IPS DF 6.9 (cell line): ENCODE results near the gene CCDC85B.
"Not testable (repeated sequence)": the region's sequence is repeated elsewhere in the genome, so short reads cannot be mapped to it uniquely, and the experiment has no call there.

ENCODE experiments used
- DNase-seq: peaks from one replicate; pipeline ENCODE4 v3.0.0-alpha.2; 2013; ENCODE audit warnings: low read depth, low spot score
- H3K27ac ChIP-seq: one replicate; pipeline ENCODE4 v1.5.1; 2013; ENCODE audit warnings: low read length, control low read depth
- H3K27me3 ChIP-seq: 2 replicates; pipeline ENCODE4 v1.6.1; 2013; ENCODE audit warnings: mild to moderate bottlenecking, low read length; ENCODE audit not compliant: control insufficient read depth, insufficient read depth
- H3K36me3 ChIP-seq: 2 replicates; pipeline ENCODE4 v1.6.1; 2013; ENCODE audit warnings: low read length; ENCODE audit not compliant: control insufficient read depth, insufficient read depth
- H3K4me1 ChIP-seq: 2 replicates; pipeline ENCODE4 v1.6.1; 2013; ENCODE audit warnings: low read length; ENCODE audit not compliant: control insufficient read depth, insufficient read depth
- H3K4me3 ChIP-seq: 2 replicates; pipeline ENCODE4 v1.5.1; 2013; ENCODE audit warnings: mild to moderate bottlenecking, low read length
- H3K9me3 ChIP-seq: 2 replicates; pipeline ENCODE4 v1.6.1; 2013; ENCODE audit warnings: low read length, inconsistent platforms; ENCODE audit not compliant: control insufficient read depth, insufficient read depth
- WGBS: extraction: QIAGEN DNeasy Blood & Tissue Kit; methylation state at CpG from one replicate; pipeline ENCODE4 v1.1.7; 2013; ENCODE audit warnings: mixed read lengths, missing lambda C conversion rate; ENCODE audit not compliant: insufficient read length, insufficient coverage; 5-methylcytosine and 5-hydroxymethylcytosine counted together

Gene CCDC85B

DNA sequence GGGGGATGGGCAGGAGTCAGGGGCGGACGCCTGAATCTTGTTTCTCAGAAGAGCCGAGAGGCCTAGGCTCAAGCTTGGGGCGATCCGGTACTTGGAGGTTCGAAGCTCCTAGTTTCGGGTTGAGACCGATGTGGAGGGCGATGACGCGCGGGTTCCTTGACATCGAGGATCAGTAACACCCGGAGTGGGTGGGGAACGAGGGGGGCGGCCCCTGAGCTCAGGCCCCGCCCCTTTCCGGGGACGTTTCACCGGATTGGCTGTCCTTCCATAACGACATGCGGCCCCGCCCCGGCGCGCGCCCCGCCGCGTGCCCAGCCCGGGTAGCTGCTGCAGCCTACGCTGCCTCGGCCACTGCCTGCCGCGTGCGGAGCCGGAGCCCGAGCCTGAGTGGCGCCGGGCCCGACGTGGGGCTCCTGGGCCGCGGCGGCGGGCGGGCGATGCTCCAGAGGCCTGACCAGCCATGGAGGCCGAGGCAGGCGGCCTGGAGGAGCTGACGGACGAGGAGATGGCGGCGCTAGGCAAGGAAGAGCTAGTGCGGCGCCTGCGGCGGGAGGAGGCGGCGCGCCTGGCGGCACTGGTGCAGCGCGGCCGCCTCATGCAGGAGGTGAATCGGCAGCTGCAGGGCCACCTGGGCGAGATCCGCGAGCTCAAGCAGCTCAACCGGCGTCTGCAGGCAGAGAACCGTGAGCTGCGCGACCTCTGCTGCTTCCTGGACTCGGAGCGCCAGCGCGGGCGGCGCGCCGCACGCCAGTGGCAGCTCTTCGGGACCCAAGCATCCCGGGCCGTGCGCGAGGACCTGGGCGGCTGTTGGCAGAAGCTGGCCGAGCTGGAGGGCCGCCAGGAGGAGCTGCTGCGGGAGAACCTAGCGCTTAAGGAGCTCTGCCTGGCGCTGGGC lies at the start of gene CCDC85B:
TSS of gene CCDC85B (plus strand) at position 350 of the 895 bp plus-strand sequence. CDS start at position 461, 111 bp downstream.
- Histone ChIP-seq H3K27me3 (peaks cover 5% of the 10 kb centered on the region; the same call in 1 of the 2 replicates), H3K4me3 (peak within 1 kb of the TSS; percentile 46), H3K4me1 (peaks cover 11% of the 10 kb centered on the region), H3K36me3 (peaks cover 2% of the 10 kb centered on the region; the same call in 1 of the 2 replicates), H3K9me3 (no peaks in the 10 kb centered on the region), H3K27ac (no peak within 1 kb of the TSS)
- no peak for DNase-seq
- no CpG with 5 or more reads among the region's 94 CpGs for WGBS

DNA sequence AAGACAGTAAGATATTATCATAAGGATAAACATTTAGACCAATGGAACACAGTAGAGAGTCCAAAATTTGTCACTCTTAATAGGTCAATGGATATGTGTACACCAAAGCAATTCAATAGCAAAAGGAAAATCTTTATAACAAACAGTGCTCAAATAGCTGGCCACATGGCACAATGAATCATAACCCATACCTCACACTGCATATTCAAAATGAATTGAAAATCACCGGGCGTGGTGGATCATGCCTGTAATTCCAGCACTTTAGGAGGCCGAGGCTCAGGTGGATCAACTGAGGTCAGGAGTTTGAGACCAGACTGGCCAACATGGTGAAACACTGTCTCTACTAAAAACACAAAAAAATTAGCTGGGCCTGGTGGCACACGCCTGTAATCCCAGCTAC lies 48.3 kb upstream of the CCDC85B start:
- Histone ChIP-seq H3K4me1 (no peaks in the 10 kb centered on the region), H3K27me3 (no peaks in the 10 kb centered on the region), H3K36me3 (no peaks in the 10 kb centered on the region), H3K27ac (no peak overlapping the region), H3K9me3 (no peaks in the 10 kb centered on the region), H3K4me3 (no peak overlapping the region)
- no CpG with 5 or more reads among the region's 4 CpGs for WGBS
- no peak for DNase-seq

DNA sequence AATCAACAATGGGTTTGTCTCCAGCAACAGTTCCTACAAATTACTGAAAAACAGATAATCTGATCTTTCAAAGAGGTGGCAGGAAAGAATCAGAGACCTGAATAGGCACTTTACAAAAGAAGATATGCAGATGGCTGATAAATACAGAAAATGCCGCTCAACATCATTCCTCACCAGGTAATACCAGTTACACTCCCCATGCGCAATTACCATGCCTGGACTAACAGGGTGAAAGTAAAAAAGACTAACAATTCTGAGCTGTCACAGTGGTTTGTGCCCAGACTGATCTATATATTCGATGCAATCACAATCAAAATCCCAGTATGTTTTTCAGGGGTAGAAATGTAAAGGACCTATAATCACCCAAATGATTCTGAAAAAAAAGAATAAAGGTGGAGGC lies 46.7 kb upstream of the CCDC85B start:
- no peak overlapping the region for H3K27ac ChIP-seq
- no peak for DNase-seq
- WGBS, result no CpG with 5 or more reads among the region's 3 CpGs
- H3K9me3 ChIP-seq, result no peaks in the 10 kb centered on the region
- no peaks in the 10 kb centered on the region for H3K36me3 ChIP-seq
- H3K27me3 ChIP-seq, result no peaks in the 10 kb centered on the region
- no peak overlapping the region for H3K4me3 ChIP-seq
- no peaks in the 10 kb centered on the region for H3K4me1 ChIP-seq

DNA sequence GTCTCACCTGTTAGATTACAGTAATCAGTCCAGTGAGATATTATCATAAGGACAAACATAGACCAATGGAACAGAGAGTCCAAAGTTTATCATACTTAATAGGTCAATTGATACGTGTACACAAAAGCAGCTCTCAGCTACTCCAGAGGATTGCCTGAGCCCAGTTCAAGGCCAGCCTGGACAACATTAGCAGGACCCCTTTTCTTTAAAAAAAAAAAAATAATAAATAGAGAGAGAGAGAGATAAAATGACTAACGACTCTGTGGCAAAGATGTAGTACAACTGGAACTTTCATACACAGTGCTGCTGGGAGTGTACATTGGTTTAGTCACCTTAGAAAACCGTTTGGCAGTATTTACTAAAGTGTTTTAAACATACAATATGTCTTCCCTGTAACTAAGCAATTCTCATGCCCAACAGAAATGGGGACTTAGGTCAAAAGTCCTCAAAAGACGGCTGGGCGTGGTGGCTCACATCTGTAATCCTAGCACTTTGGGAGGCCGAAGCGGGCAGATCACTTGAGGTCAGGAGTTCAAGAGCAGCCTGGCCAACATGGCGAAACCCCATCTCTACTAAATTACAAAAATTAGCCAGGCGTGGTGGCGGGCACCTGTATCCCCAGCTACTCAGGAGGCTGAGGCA lies 46.1 kb upstream of the CCDC85B start:
- WGBS, result no CpG with 5 or more reads among the region's 10 CpGs
- Histone ChIP-seq H3K9me3 (no peaks in the 10 kb centered on the region), H3K4me1 (no peaks in the 10 kb centered on the region), H3K36me3 (no peaks in the 10 kb centered on the region), H3K4me3 (no peak overlapping the region), H3K27me3 (no peaks in the 10 kb centered on the region), H3K27ac (no peak overlapping the region)
- DNase-seq, result no peak

DNA sequence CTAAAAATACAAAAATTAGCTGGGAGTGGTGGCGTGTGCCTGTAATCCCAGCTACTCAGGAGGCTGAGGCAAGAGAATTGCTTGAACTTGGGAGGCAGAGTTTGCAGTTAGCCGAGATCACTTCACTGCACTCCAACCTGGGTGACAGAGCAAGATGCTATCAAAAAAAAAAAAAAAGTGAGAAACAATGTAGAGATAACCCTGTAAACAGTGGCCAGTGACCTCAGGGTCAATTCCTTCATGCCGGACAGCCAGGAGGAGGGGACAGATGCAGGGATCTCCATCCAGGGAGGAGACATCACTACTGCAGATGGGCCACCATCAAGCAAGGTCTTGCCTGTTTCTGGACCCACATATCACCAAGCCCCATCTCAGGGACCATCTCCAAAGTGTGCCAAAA lies 42.7 kb upstream of the CCDC85B start:
- no CpG with 5 or more reads among the region's 3 CpGs for WGBS
- Histone ChIP-seq H3K4me3 (no peak overlapping the region), H3K9me3 (no peaks in the 10 kb centered on the region), H3K27ac (no peak overlapping the region), H3K27me3 (no peaks in the 10 kb centered on the region), H3K4me1 (no peaks in the 10 kb centered on the region), H3K36me3 (peaks cover 8% of the 10 kb centered on the region; the same call in 1 of the 2 replicates)
- DNase-seq, result no peak

DNA sequence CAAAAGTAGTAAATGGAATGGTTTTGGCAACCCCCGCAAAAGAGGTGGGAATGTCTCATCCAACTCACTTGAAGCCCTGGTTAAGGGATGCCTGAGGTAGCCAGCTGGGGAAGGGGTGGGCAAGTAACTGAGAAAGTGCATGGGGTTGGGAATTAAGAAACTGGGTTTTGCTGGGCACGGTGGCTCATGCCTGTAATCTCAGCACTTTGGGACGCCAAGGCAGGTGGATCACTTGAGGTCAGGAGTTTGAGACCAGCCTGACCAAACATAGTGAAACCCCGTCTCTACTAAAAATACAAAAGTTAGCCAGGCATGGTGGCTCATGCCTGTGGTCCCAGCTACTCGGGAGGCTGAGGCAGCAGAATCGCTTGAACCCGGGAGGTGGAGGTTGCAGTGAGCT lies 41.8 kb upstream of the CCDC85B start:
- H3K27me3 ChIP-seq, H3K4me3 ChIP-seq, DNase-seq, H3K4me1 ChIP-seq, H3K9me3 ChIP-seq, H3K27ac ChIP-seq: not testable (repeated sequence)
- peaks cover 16% of the 10 kb centered on the region; the same call in 1 of the 2 replicates for H3K36me3 ChIP-seq
- no CpG with 5 or more reads among the region's 7 CpGs for WGBS

DNA sequence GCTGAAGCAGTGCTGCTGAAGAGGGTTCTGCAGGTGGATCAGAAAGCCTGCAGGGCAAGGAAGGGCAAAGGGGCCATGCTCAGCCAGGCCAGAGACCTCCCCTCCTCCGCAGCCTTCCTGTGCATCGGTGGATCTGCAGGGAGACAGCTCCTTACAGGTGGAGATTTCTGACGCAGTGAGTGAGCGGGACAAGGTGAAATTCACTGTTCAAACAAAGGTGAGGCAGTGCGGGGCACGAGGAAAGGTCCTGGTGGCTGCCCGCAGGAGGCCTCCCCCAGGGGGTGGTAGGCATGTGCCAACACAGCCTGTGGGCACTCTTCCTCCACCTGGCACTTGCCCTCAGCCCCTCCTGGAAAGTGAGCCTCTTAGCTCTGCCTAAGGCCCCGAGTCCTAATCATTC lies 41.1 kb upstream of the CCDC85B start:
- Histone ChIP-seq H3K4me1 (no peaks in the 10 kb centered on the region), H3K4me3 (no peak overlapping the region), H3K27ac (no peak overlapping the region), H3K27me3 (no peaks in the 10 kb centered on the region), H3K9me3 (no peaks in the 10 kb centered on the region), H3K36me3 (peaks cover 22% of the 10 kb centered on the region; the same call in 1 of the 2 replicates)
- no CpG with 5 or more reads among the region's 8 CpGs for WGBS
- no peak for DNase-seq

DNA sequence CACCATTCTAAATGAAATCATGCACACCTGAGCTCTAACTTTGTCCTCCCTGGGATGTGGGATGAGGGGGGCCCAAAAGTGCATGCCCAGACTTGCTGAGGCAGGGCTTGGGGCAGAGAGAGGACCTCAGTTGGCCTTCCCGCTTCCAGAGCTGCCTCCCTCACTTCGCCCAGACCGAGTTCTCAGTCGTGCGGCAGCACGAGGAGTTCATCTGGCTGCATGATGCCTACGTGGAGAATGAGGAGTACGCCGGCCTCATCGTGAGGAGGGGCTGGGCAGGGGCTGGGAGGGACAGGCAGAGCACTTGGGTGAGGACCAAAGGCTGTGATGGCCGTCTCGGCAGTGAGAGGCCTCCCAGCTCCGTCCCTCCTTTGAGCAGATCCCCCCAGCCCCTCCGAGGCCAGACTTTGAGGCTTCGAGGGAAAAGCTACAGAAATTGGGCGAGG lies 40.7 kb upstream of the CCDC85B start:
- Histone ChIP-seq H3K4me1 (no peaks in the 10 kb centered on the region), H3K4me3 (no peak overlapping the region), H3K27me3 (no peaks in the 10 kb centered on the region), H3K27ac (no peak overlapping the region), H3K9me3 (no peaks in the 10 kb centered on the region), H3K36me3 (peaks cover 26% of the 10 kb centered on the region; the same call in 1 of the 2 replicates)
- no peak for DNase-seq
- WGBS, result no CpG with 5 or more reads among the region's 16 CpGs

DNA sequence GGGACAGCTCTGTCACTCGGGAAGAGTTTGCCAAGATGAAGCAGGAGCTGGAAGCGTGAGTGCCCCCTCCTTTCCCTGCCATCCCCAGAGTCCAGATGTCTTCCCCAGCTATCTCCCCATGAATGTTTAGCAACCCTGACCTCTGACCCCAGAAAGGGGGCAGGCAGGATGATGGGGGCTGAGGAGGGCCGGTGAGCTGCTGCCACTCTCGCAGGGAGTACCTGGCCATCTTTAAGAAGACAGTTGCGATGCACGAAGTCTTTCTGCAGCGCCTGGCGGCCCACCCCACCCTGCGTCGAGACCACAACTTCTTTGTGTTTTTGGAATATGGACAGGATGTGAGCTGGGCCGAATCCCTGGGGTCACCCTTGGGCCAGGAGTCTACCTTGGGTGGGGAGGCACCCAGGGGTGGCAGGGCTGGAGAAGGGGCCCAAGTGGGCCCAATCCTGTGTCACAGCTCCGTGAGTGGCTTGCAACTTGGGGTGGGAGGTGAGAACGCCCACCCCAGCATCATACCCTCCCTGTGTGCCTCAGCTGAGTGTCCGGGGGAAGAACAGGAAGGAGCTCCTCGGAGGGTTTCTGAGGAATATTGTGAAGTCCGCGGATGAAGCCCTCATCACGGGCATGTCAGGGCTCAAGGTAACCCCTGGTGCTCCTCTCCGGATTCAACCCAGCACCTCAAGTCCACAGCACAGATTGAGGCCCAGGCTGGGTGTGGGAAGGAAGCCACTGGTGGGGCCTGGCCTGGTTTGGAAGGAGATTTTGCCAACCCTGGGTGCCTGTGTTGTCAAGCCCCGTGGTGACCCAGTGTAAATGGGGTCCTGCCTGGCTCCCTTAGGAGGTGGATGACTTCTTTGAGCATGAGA lies 40.0 kb upstream of the CCDC85B start:
- H3K4me1 ChIP-seq, result no peaks in the 10 kb centered on the region
- peaks cover 32% of the 10 kb centered on the region for H3K36me3 ChIP-seq
- no peaks in the 10 kb centered on the region for H3K27me3 ChIP-seq
- H3K27ac ChIP-seq, result no peak overlapping the region
- no CpG with 5 or more reads among the region's 20 CpGs for WGBS
- no peaks in the 10 kb centered on the region for H3K9me3 ChIP-seq
- no peak overlapping the region for H3K4me3 ChIP-seq
- DNase-seq, result no peak

DNA sequence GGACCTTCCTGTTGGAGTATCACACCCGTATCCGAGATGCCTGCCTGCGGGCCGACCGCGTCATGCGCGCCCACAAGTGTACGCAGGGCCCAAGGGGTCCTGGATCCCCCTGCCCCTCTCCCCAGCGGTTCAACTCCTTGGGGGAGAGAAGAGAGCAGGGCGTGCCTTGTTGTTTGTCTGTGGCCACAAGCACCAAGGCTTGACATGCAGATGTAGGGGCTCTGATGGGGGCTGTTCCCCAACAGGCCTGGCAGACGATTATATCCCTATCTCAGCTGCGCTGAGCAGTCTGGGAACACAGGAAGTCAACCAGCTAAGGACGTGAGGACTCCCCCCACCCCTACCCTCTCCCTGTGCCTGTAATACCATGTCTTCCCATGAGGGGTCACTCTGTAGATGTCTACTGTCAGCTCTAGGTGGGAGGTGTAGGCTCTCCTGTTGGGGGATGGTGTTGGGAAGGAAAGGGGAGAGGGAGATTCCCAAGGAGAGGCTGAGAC lies 39.3 kb upstream of the CCDC85B start:
- WGBS, result no CpG with 5 or more reads among the region's 14 CpGs

More for the DNA sequence above, 39.3 kb upstream of the CCDC85B start:
- Histone ChIP-seq H3K36me3 (peaks cover 37% of the 10 kb centered on the region), H3K27me3 (no peaks in the 10 kb centered on the region), H3K27ac (no peak overlapping the region), H3K4me3 (no peak overlapping the region), H3K4me1 (no peaks in the 10 kb centered on the region), H3K9me3 (no peaks in the 10 kb centered on the region)
- DNase-seq, result no peak
